HepG2 (cell line): ENCODE results near the gene MYO15A. TPM values are rescaled to one million over a fixed set of nuclear protein-coding genes. Genes with fewer than 3 reads are reported as not detected.

Source experiments
- LCORL ChIP-seq, 2 experiments: fragments of 450-650 bp in 1 of 2; sonication (generic) in 1 of 2; formaldehyde crosslinking in 1 of 2; IDR thresholded peaks; 2 replicates each; pipeline versions ENCODE4 v1.5.0 to v1.6.1; 2017 to 2020; ENCODE audit warnings: antibody characterized with exemption in 1 of 2, missing genetic modification reagents in 1 of 2
- MLLT10 ChIP-seq: sonication (generic); formaldehyde crosslinking; IDR thresholded peaks from 2 replicates; pipeline ENCODE4 v1.4.0; 2020; ENCODE audit warnings: missing genetic modification reagents
- NR2F2 ChIP-seq: IDR thresholded peaks from 2 replicates; pipeline ENCODE4 v1.6.1; 2012; ENCODE audit warnings: low read depth, inconsistent platforms, borderline replicate concordance
- TAF1 ChIP-seq: sonication (generic); formaldehyde crosslinking; IDR thresholded peaks from 2 replicates; pipeline ENCODE4 v1.4.0; 2020; ENCODE audit warnings: missing genetic modification reagents
- ZBTB1 ChIP-seq: sonication (generic); formaldehyde crosslinking; IDR thresholded peaks from 2 replicates; pipeline ENCODE4 v1.4.0; 2020; ENCODE audit warnings: missing genetic modification reagents, borderline replicate concordance
- ZFX ChIP-seq: sonication (generic); formaldehyde crosslinking; IDR thresholded peaks from 2 replicates; pipeline ENCODE4 v1.4.0; 2020; ENCODE audit warnings: mild to moderate bottlenecking, low read depth, missing genetic modification reagents, moderate library complexity
- ZNF777 ChIP-seq: sonication (generic); formaldehyde crosslinking; IDR thresholded peaks from 2 replicates; pipeline ENCODE4 v1.4.0; 2020; ENCODE audit warnings: missing genetic modification reagents
- polyA plus RNA-seq, 8 experiments: library from polyadenylated mRNA; depleted of rRNA in 3 of 8; stranded (reverse) in 7 of 8; unstranded in 1 of 8; fragments of >200 nt; fragmentation: Illumina TruSeq in 4 of 8; extraction: Trizol in 4 of 8; gene quantifications; 2 replicates each; pipeline versions ENCODE4 v1.2.1 to v1.2.3, GENCODE V29; 2011 to 2016; ENCODE audit warnings: low read depth in 4 of 8, missing spikeins in 1 of 8, mixed read lengths in 1 of 8; ENCODE audit not compliant: insufficient read depth in 1 of 8
- total RNA-seq, 5 experiments: library from RNA; depleted of rRNA; stranded (reverse); fragments of >200 nt; fragmentation: Illumina TruSeq; extraction: Trizol; gene quantifications; 2 replicates each; pipeline ENCODE4 v1.2.3, GENCODE V29; 2016; ENCODE audit warnings: low read depth in 1 of 5
- TF ChIP-seq, protein P1 (sequence below): sonication (generic); formaldehyde crosslinking; IDR thresholded peaks from 2 replicates; pipeline ENCODE4 v1.5.1; 2020; ENCODE audit warnings: missing genetic modification reagents, mild to moderate bottlenecking, borderline replicate concordance
- TF ChIP-seq, protein P2 (sequence below): sonication (generic); formaldehyde crosslinking; IDR thresholded peaks from 2 replicates; pipeline ENCODE4 v1.5.0; 2020; ENCODE audit warnings: mild to moderate bottlenecking, missing genetic modification reagents
- TF ChIP-seq, protein P3 (sequence below): sonication (generic); formaldehyde crosslinking; IDR thresholded peaks from 2 replicates; pipeline ENCODE4 v1.4.0; 2020; ENCODE audit warnings: missing genetic modification reagents

Gene MYO15A
- total and polyA plus RNA-seq, 2 of the 13 experiments (the other 11 are each of a cell fraction or from before 2014, with no cell fraction given), result 0.07 to 0.20 TPM

DNA sequence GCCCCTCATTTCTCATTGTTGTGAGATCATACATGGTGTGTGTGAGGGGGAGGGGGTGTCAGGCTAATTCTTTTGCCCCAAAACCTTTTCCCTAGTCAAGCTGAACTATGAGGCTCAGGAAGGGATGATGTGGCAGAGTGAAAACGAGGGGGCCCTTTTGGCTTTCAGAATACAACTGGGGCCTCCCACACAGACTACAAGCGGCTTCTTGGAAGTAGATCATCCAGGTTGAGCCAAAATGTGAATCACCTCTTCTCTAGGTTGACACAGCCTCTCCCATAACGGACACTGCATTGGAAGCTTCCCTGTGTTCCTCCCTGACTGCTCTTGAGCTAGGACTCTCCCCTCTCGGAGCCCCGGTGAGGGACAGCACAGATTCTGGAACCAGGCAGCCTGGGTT is 72.8 kb downstream of the MYO15A start (continued):
- TF ChIP-seq, protein P1, sequence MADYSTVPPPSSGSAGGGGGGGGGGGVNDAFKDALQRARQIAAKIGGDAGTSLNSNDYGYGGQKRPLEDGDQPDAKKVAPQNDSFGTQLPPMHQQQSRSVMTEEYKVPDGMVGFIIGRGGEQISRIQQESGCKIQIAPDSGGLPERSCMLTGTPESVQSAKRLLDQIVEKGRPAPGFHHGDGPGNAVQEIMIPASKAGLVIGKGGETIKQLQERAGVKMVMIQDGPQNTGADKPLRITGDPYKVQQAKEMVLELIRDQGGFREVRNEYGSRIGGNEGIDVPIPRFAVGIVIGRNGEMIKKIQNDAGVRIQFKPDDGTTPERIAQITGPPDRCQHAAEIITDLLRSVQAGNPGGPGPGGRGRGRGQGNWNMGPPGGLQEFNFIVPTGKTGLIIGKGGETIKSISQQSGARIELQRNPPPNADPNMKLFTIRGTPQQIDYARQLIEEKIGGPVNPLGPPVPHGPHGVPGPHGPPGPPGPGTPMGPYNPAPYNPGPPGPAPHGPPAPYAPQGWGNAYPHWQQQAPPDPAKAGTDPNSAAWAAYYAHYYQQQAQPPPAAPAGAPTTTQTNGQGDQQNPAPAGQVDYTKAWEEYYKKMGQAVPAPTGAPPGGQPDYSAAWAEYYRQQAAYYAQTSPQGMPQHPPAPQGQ (CRISPR knock-in tag), result no peak
- TF ChIP-seq ZNF777 (CRISPR knock-in tag), result no peak
- TF ChIP-seq ZBTB1, result no peak
- TF ChIP-seq, protein P2, sequence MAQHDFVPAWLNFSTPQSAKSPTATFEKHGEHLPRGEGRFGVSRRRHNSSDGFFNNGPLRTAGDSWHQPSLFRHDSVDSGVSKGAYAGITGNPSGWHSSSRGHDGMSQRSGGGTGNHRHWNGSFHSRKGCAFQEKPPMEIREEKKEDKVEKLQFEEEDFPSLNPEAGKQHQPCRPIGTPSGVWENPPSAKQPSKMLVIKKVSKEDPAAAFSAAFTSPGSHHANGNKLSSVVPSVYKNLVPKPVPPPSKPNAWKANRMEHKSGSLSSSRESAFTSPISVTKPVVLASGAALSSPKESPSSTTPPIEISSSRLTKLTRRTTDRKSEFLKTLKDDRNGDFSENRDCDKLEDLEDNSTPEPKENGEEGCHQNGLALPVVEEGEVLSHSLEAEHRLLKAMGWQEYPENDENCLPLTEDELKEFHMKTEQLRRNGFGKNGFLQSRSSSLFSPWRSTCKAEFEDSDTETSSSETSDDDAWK (CRISPR knock-in tag), result no peak
- no peak for TF ChIP-seq TAF1
- TF ChIP-seq ZFX (CRISPR knock-in tag), result no peak
- no peak for TF ChIP-seq MLLT10 (CRISPR knock-in tag)
- no peak for TF ChIP-seq NR2F2
- TF ChIP-seq LCORL (IDR thresholded peaks at IDR 0.05), result no peak
- TF ChIP-seq LCORL (CRISPR knock-in tag; IDR thresholded peaks at IDR 0.05), result no peak
- TF ChIP-seq, protein P3, sequence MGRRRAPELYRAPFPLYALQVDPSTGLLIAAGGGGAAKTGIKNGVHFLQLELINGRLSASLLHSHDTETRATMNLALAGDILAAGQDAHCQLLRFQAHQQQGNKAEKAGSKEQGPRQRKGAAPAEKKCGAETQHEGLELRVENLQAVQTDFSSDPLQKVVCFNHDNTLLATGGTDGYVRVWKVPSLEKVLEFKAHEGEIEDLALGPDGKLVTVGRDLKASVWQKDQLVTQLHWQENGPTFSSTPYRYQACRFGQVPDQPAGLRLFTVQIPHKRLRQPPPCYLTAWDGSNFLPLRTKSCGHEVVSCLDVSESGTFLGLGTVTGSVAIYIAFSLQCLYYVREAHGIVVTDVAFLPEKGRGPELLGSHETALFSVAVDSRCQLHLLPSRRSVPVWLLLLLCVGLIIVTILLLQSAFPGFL (CRISPR knock-in tag), result no peak
- TF ChIP-seq, all 625 proteins: peak for 0
